Chondrocyte (in vitro differentiated cells): ENCODE data around the gene FN3KRP. TPM values are rescaled to one million over a fixed set of nuclear protein-coding genes. Genes with fewer than 3 reads are reported as not detected.

Experiments used
- DNase-seq: peaks from one replicate; pipeline ENCODE4 v3.0.0; 2021; ENCODE audit warnings: mixed read lengths, low spot score
- H3K27ac Mint-ChIP-seq: one replicate; pipeline ENCODE4 v1.8.0; 2021; ENCODE audit warnings: mild to moderate bottlenecking, moderate library complexity, mixed read lengths; ENCODE audit not compliant: unreplicated experiment
- H3K27me3 Mint-ChIP-seq: 2 replicates; pipeline ENCODE4 v1.8.0; 2021; ENCODE audit warnings: low read depth, mixed read lengths
- H3K36me3 Mint-ChIP-seq: 2 replicates; pipeline ENCODE4 v1.8.0; 2021; ENCODE audit warnings: low read depth, mixed read lengths
- H3K4me1 Mint-ChIP-seq: 2 replicates; pipeline ENCODE4 v1.8.0; 2021; ENCODE audit warnings: low read depth, mild to moderate bottlenecking, mixed read lengths
- H3K4me3 Mint-ChIP-seq: one replicate; pipeline ENCODE4 v1.8.0; 2021; ENCODE audit warnings: mild to moderate bottlenecking, moderate library complexity, mixed read lengths; ENCODE audit not compliant: unreplicated experiment
- H3K9me3 Mint-ChIP-seq: 2 replicates; pipeline ENCODE4 v1.8.0; 2021; ENCODE audit warnings: low read depth, mixed read lengths
- total RNA-seq: library from RNA; stranded (reverse); gene quantifications from 3 replicates; pipeline ENCODE4 v1.2.1, GENCODE V29; 2021
- TF ChIP-seq, protein P1 (sequence below): fragments of 200-600 bp; sonication (generic); IDR thresholded peaks from 2 replicates; pipeline ENCODE4 v1.5.0; 2021; ENCODE audit warnings: antibody characterized with exemption, mild to moderate bottlenecking, moderate library complexity

FN3KRP gene
- total RNA-seq, 1 donor from 2014 or later = 23.3 TPM

DNA sequence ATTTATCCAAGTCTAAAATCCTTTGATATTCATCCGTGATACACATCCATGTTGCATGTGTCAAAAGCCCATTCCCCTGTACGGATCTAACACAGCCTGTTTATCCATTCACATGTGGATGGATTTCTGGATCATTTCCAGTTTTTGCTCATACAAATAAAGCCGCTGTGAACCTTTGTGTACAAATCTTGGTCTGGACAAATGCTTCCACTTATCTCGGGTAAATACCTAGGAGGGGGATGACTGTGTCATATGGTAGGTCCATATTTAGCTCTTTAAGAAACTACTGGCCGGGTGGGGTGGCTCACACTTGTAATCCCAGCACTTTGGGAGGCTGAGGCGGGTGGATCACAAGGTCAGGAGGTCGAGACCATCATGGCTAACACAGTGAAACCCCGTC is 29.0 kb downstream of the FN3KRP start:
- Mint-ChIP-seq H3K36me3 (peaks cover 27% of the 10 kb centered on the region), H3K27ac (no peak overlapping the region), H3K4me3 (no peak overlapping the region), H3K4me1 (no peaks in the 10 kb centered on the region), H3K9me3 (peaks cover 21% of the 10 kb centered on the region), H3K27me3 (no peaks in the 10 kb centered on the region)
- TF ChIP-seq, protein P1, sequence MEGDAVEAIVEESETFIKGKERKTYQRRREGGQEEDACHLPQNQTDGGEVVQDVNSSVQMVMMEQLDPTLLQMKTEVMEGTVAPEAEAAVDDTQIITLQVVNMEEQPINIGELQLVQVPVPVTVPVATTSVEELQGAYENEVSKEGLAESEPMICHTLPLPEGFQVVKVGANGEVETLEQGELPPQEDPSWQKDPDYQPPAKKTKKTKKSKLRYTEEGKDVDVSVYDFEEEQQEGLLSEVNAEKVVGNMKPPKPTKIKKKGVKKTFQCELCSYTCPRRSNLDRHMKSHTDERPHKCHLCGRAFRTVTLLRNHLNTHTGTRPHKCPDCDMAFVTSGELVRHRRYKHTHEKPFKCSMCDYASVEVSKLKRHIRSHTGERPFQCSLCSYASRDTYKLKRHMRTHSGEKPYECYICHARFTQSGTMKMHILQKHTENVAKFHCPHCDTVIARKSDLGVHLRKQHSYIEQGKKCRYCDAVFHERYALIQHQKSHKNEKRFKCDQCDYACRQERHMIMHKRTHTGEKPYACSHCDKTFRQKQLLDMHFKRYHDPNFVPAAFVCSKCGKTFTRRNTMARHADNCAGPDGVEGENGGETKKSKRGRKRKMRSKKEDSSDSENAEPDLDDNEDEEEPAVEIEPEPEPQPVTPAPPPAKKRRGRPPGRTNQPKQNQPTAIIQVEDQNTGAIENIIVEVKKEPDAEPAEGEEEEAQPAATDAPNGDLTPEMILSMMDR = no peak
- DNase-seq = no peak

DNA sequence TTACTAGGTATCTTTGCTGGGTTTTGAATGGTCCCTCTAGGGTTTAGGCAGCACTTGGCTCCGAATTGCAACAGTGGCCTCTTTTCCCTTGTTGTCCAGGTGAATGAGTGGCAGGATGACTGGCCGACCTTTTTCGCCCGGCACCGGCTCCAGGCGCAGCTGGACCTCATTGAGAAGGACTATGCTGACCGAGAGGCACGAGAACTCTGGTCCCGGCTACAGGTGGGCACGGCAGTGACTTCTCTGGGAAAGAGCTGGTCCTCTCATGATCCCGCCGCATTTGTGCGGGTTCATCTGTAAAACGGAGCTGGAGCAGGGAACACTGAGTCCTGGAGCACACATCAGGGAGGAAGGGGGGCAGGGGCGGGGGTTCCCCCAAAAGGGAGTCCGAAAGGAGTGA is 32.2 kb downstream of the FN3KRP start:
- Mint-ChIP-seq H3K4me3 (no peak overlapping the region), H3K27ac (no peak overlapping the region), H3K4me1 (peaks cover 13% of the 10 kb centered on the region), H3K36me3 (peaks cover 7% of the 10 kb centered on the region), H3K27me3 (no peaks in the 10 kb centered on the region), H3K9me3 (peaks cover 12% of the 10 kb centered on the region)
- DNase-seq = no peak
- TF ChIP-seq, protein P1 = no peak

DNA sequence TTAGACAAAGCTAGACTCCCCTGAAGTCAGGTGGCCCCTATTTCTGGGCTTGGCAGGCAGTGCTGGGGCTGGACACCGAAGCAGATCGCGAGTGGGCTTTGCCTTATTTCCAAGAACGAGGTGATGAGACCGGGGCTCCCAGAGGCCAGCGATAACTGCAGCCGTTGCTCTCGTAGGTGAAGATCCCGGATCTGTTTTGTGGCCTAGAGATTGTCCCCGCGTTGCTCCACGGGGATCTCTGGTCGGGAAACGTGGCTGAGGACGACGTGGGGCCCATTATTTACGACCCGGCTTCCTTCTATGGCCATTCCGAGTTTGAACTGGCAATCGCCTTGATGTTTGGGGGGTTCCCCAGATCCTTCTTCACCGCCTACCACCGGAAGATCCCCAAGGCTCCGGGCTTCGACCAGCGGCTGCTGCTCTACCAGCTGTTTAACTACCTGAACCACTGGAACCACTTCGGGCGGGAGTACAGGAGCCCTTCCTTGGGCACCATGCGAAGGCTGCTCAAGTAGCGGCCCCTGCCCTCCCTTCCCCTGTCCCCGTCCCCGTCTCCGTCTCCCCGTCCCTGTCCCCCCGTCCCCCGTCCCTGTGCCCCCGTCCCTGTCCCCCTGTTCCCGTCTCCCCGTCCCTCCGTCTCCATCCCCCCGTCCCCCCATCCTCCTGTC is 33.9 kb downstream of the FN3KRP start:
- DNase-seq = no peak
- no peak overlapping the region for H3K4me3 Mint-ChIP-seq
- peaks cover 10% of the 10 kb centered on the region for H3K9me3 Mint-ChIP-seq
- peaks cover 25% of the 10 kb centered on the region for H3K4me1 Mint-ChIP-seq
- peaks cover 6% of the 10 kb centered on the region for H3K36me3 Mint-ChIP-seq
- no peaks in the 10 kb centered on the region for H3K27me3 Mint-ChIP-seq
- TF ChIP-seq, protein P1 = no peak
- H3K27ac Mint-ChIP-seq = no peak overlapping the region

DNA sequence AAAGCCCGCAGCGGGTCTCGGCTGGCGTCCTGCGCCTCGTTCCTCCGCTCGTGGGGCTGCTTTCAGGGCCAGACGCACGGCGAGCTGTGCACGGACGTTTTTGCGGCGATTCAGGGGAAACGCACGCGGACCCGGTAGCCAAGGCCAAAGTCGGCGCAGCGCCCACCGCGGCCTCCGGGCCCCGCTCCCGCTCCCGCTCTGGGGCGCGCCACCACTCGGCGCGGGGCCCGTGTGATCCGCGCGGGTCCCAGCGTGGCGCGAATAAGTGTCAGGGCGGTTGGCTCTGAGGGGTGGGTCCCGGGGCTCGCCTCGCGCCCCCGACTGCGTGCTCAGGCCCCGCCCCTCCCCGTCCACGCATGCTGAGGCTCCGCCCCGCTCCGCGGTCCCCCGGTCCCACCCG is 34.7 kb downstream of the FN3KRP start:
- H3K9me3 Mint-ChIP-seq = peaks cover 5% of the 10 kb centered on the region
- peak overlapping the region; percentile 40 for H3K4me3 Mint-ChIP-seq
- peak; percentile 68 for DNase-seq

DNA sequence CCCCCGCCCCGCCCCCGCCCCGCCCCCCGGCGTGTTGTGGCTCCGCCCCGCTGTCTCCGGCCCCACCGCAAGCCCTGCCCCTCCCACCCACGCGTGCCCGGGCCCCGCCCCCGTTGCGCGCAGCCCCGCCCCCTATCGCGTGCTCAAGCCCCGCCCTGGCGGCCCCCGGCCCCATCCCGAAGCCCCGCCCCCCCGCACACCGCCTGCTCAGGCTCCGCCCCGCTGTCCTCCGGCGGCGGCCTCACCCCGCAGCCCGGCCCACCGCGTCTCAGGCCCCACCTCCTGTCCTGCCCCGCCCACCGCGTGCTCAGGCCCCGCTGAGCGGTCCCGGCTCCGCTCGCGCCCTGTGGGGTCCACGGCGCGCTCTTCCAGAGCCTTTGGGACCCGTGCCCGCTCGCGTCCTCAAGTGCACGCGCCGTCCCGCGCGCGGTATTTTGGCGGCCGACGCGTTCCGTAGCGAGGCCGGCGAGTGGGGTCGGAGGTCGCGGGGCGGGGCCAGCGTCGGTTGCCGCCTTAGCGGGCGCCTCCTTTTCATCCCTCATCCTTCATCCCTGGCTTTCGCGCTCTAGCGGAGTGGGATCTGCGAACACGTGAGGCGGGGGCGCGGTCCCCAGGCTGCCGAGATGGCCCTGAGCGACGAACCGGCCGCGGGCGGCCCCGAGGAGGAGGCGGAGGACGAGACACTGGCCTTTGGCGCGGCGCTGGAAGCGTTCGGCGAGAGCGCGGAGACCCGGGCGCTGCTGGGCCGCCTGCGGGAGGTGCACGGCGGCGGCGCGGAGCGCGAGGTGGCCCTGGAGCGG is 35.3 kb downstream of the FN3KRP start, which contains the start of gene TBCD:
Gene TBCD, plus strand, starts transcription at position 495 of the 800 bp plus-strand sequence. Its CDS starts 129 bp downstream, at position 624.
- TF ChIP-seq, protein P1 = no peak
- peak; percentile 80 for DNase-seq
- Mint-ChIP-seq H3K4me1 (peaks cover 30% of the 10 kb centered on the region), H3K36me3 (peaks cover 3% of the 10 kb centered on the region), H3K9me3 (peaks cover 3% of the 10 kb centered on the region), H3K4me3 (peak within 1 kb of the TSS; percentile 85), H3K27ac (peak within 1 kb of the TSS; percentile 89), H3K27me3 (no peaks in the 10 kb centered on the region)

More for the DNA sequence above, 34.7 kb downstream of the FN3KRP start:
- Mint-ChIP-seq H3K27ac (no peak overlapping the region), H3K4me1 (peaks cover 30% of the 10 kb centered on the region), H3K36me3 (peaks cover 5% of the 10 kb centered on the region), H3K27me3 (no peaks in the 10 kb centered on the region)
- TF ChIP-seq, protein P1 = no peak
